OCI-LY1 (cell line): Measurements from ENCODE around the gene SLC44A3.

Source experiments
- H2AFZ ChIP-seq: fragments of 200-600 bp; sonication (generic), shearing (Covaris generic); 2 replicates; pipeline ENCODE4 v1.6.0; 2014; ENCODE audit warnings: antibody characterized with exemption, mild to moderate bottlenecking, low read length
- H3F3A ChIP-seq: fragments of 200-600 bp; sonication (generic), shearing (Covaris generic); 2 replicates; pipeline ENCODE4 v1.6.0; 2014; ENCODE audit warnings: mild to moderate bottlenecking, antibody characterized with exemption, low read length, moderate library complexity; ENCODE audit not compliant: insufficient read depth
- H3K27ac ChIP-seq: fragments of 200-600 bp; sonication (generic); 2 replicates; pipeline ENCODE4 v1.5.1; 2014; ENCODE audit warnings: low read length, mixed run types, mild to moderate bottlenecking, low read depth; ENCODE audit not compliant: poor library complexity, severe bottlenecking
- H3K27me3 ChIP-seq: fragments of 200-600 bp; sonication (generic); 2 replicates; pipeline ENCODE4 v1.6.0; 2014; ENCODE audit warnings: antibody characterized with exemption, mild to moderate bottlenecking, low read length, moderate library complexity; ENCODE audit not compliant: insufficient read depth
- H3K36me3 ChIP-seq: fragments of 200-600 bp; sonication (generic); 2 replicates; pipeline ENCODE4 v1.6.1; 2014; ENCODE audit warnings: mild to moderate bottlenecking, antibody characterized with exemption, low read length, moderate library complexity, mixed read lengths; ENCODE audit not compliant: insufficient read depth
- H3K4me1 ChIP-seq: fragments of 200-600 bp; sonication (generic); 2 replicates; pipeline ENCODE4 v1.5.1; 2014; ENCODE audit warnings: mild to moderate bottlenecking, low read length, moderate library complexity; ENCODE audit not compliant: insufficient read depth, severe bottlenecking
- H3K4me2 ChIP-seq: fragments of 200-600 bp; sonication (generic), shearing (Covaris generic); 2 replicates; pipeline ENCODE4 v1.6.1; 2014; ENCODE audit warnings: low read length
- H3K4me3 ChIP-seq: fragments of 200-600 bp; sonication (generic); 2 replicates; pipeline ENCODE4 v1.5.1; 2014; ENCODE audit warnings: low read length, low read depth, mild to moderate bottlenecking, mixed read lengths; ENCODE audit not compliant: poor library complexity, severe bottlenecking
- H3K79me2 ChIP-seq: fragments of 200-600 bp; shearing (Covaris generic); 2 replicates; pipeline ENCODE4 v1.6.1; 2016; ENCODE audit warnings: mixed run types, low read length, mixed read lengths; ENCODE audit not compliant: insufficient read depth
- H3K9ac ChIP-seq: fragments of 200-600 bp; sonication (generic), shearing (Covaris generic); 2 replicates; pipeline ENCODE4 v1.6.1; 2014; ENCODE audit warnings: mild to moderate bottlenecking, low read length, mixed read lengths
- H3K9me2 ChIP-seq: fragments of 200-600 bp; sonication (generic), shearing (Covaris generic); 2 replicates; pipeline ENCODE4 v1.6.1; 2014; ENCODE audit warnings: low read depth, mild to moderate bottlenecking, low read length, mixed read lengths
- H3K9me3 ChIP-seq: fragments of 200-600 bp; shearing (Covaris generic); 2 replicates; pipeline ENCODE4 v1.6.1; 2014; ENCODE audit warnings: low read length, mixed read lengths
- H4K20me1 ChIP-seq: fragments of 200-600 bp; sonication (generic), shearing (Covaris generic); 2 replicates; pipeline ENCODE4 v1.6.0; 2016; ENCODE audit warnings: mild to moderate bottlenecking, low read length; ENCODE audit not compliant: insufficient read depth
- EZH2 ChIP-seq: fragments of 200-600 bp; sonication (generic), shearing (Covaris generic); IDR thresholded peaks from 2 replicates; pipeline ENCODE4 v1.8.0; 2017; ENCODE audit warnings: borderline replicate concordance, mixed run types, mild to moderate bottlenecking, antibody characterized with exemption, low read length, moderate library complexity, mixed read lengths
- TF ChIP-seq, protein P1 (sequence below): fragments of 200-600 bp; sonication (generic), shearing (Covaris generic); IDR thresholded peaks from 2 replicates; pipeline ENCODE4 v1.5.1; 2017; ENCODE audit warnings: mild to moderate bottlenecking, antibody characterized with exemption, low read length, moderate library complexity, mixed read lengths

Gene SLC44A3

DNA sequence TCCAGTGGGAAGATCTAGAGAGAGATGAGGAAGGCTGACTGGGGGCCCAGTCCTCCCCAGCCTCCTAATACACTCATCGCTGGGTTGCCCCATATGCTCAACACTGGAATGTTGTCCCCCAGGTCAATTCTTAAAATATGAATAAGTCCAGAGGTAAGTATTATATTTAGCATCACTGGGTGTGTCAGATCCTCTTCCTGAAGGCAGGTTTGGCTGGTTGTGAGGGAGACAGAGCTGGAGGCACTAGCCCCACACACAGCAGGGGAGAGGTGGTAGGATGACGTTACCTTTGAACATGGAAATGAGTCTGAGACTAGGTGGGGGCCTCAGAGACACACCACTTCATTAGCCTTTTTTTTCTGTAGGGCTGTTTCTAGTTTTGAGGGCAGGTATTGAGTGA lies 42.6 kb downstream of the SLC44A3 start:
- H3K79me2 ChIP-seq: no peaks in the 10 kb centered on the region
- no peaks in the 10 kb centered on the region for H3F3A ChIP-seq
- H3K27ac ChIP-seq: no peak overlapping the region
- no peak overlapping the region for H3K4me3 ChIP-seq
- no peak overlapping the region for H3K9ac ChIP-seq
- H2AFZ ChIP-seq: no peak overlapping the region
- no peaks in the 10 kb centered on the region for H3K4me1 ChIP-seq
- no peak overlapping the region for H3K4me2 ChIP-seq
- H3K9me2 ChIP-seq: no peaks in the 10 kb centered on the region
- H3K9me3 ChIP-seq: no peaks in the 10 kb centered on the region
- no peaks in the 10 kb centered on the region for H3K36me3 ChIP-seq
- TF ChIP-seq, protein P1, sequence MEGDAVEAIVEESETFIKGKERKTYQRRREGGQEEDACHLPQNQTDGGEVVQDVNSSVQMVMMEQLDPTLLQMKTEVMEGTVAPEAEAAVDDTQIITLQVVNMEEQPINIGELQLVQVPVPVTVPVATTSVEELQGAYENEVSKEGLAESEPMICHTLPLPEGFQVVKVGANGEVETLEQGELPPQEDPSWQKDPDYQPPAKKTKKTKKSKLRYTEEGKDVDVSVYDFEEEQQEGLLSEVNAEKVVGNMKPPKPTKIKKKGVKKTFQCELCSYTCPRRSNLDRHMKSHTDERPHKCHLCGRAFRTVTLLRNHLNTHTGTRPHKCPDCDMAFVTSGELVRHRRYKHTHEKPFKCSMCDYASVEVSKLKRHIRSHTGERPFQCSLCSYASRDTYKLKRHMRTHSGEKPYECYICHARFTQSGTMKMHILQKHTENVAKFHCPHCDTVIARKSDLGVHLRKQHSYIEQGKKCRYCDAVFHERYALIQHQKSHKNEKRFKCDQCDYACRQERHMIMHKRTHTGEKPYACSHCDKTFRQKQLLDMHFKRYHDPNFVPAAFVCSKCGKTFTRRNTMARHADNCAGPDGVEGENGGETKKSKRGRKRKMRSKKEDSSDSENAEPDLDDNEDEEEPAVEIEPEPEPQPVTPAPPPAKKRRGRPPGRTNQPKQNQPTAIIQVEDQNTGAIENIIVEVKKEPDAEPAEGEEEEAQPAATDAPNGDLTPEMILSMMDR: no peak
- TF ChIP-seq EZH2: no peak
- H3K27me3 ChIP-seq: no peaks in the 10 kb centered on the region
- no peaks in the 10 kb centered on the region for H4K20me1 ChIP-seq

DNA sequence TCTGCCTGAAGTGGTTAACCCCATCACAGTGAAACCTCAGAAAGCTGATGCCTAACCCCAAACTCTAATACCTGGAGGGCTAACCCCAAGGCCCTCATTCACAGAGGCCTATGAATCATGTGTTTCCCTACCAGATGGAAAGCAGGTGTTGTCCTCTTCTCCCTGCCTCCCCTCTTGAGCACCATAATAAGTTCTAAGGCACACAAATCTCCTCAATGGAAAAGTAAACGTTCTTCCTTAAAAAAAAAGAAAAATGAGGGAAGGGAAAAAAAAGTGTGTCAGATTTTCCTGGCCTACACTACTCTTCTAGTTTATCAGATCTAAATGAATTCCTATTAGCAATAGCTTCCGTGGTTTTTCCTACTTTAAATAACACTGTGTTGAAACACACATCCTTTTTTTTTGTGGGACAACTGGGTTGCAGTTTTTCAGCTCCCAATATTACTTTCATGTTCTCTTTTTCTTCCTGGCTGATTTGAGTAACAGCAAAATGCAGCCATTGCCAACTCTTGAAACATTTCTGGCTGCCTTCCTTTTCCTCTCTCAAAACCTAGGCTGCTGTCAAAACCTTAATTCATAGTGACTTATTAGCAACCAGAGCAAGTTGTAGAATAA lies 43.2 kb downstream of the SLC44A3 start:
- Histone ChIP-seq H3K4me2 (no peak overlapping the region), H3K27ac (no peak overlapping the region), H3K4me1 (no peaks in the 10 kb centered on the region), H3K9me3 (no peaks in the 10 kb centered on the region), H2AFZ (no peak overlapping the region), H3K36me3 (no peaks in the 10 kb centered on the region), H3F3A (no peaks in the 10 kb centered on the region), H3K79me2 (no peaks in the 10 kb centered on the region), H3K4me3 (no peak overlapping the region), H4K20me1 (no peaks in the 10 kb centered on the region), H3K9me2 (no peaks in the 10 kb centered on the region), H3K9ac (no peak overlapping the region), H3K27me3 (no peaks in the 10 kb centered on the region)
- TF ChIP-seq, protein P1: no peak
- no peak for TF ChIP-seq EZH2

DNA sequence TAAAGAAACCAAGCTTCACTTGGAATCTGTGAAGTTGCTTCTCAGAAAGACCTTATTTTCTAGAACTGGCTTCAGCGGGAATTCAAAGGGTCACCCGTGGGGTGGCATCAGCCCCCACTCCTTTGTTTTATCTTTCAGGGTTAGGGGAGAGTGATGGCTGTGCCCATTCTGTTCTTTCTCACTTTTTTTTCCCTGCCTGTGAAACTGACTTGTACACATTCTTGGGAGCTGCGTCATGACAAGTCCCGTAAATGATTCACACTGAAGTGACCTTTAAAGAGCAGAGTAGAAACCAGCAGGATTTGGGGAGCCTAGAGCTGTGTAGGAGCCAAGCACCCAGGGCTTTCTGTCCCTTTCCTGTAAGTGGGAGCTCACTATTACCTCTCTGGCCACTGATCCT lies 43.8 kb downstream of the SLC44A3 start:
- H3K79me2 ChIP-seq: no peaks in the 10 kb centered on the region
- H3K9ac ChIP-seq: no peak overlapping the region
- no peaks in the 10 kb centered on the region for H3F3A ChIP-seq
- H3K9me2 ChIP-seq: no peaks in the 10 kb centered on the region
- H3K4me2 ChIP-seq: no peak overlapping the region
- H3K36me3 ChIP-seq: no peaks in the 10 kb centered on the region
- no peaks in the 10 kb centered on the region for H3K4me1 ChIP-seq
- no peak overlapping the region for H3K27ac ChIP-seq
- H4K20me1 ChIP-seq: no peaks in the 10 kb centered on the region
- H2AFZ ChIP-seq: no peak overlapping the region
- TF ChIP-seq, protein P1: no peak
- TF ChIP-seq EZH2: no peak
- H3K27me3 ChIP-seq: no peaks in the 10 kb centered on the region
- no peaks in the 10 kb centered on the region for H3K9me3 ChIP-seq
- H3K4me3 ChIP-seq: no peak overlapping the region
